Measurements from ENCODE around the gene SYNGR3. TPM values are rescaled to one million over a fixed set of nuclear protein-coding genes. Genes with fewer than 3 reads are reported as not detected.

Gene SYNGR3
- total RNA-seq, 1 experiment from 2014 or later = 11.9 TPM

GRCh38 chr16:2026461-2027023 is 36.8 kb downstream of the SYNGR3 start, which contains the start of gene NHERF2:
NHERF2 (plus strand) TSS chr16:2026902; CDS start chr16:2027006, 104 bp downstream.
- TF ChIP-seq CTCF (conservative IDR thresholded peaks at IDR 0.05) = no peak
- Mint-ChIP-seq H3K27me3 (ENCODE audit: low read depth) (peaks cover 47% of the 10 kb centered on the region), H3K27ac (no peak within 1 kb of the TSS; a peak in 1 of 7 replicates), H3K9me3 (peaks cover 0 to 5% of the 10 kb centered on the region in 2 experiments; a peak in 3 of 5 replicates), H3K36me3 (ENCODE audit: insufficient read depth in 1 of 3, low read depth in 3 of 3) (no peaks in the 10 kb centered on the region), H3K4me1 (peaks cover 12 to 14% of the 10 kb centered on the region in 2 experiments), H3K4me3 (peak within 1 kb of the TSS; percentile 71 to 84)
- no peak within 1 kb of the TSS for H2AFZ ChIP-seq (ENCODE audit: low read length)
- H3K56ac ChIP-seq (ENCODE audit: insufficient read length, low read depth, low read length) = no peak within 1 kb of the TSS
- H3K27me3 ChIP-seq (ENCODE audit: insufficient read depth, low read length) = peaks cover 7% of the 10 kb centered on the region; the same call in 1 of the 2 replicates
- H3K79me1 ChIP-seq (ENCODE audit: insufficient read depth, low read depth, low read length, poor library complexity, severe bottlenecking) = no peaks in the 10 kb centered on the region
- H3K14ac ChIP-seq (ENCODE audit: insufficient read depth, low read length) = no peak within 1 kb of the TSS
- H3K23ac ChIP-seq (ENCODE audit: insufficient read length, low read depth, low read length) = no peak within 1 kb of the TSS
- H3K9ac ChIP-seq (ENCODE audit: extremely low read depth, insufficient read length, low read length) = no peak within 1 kb of the TSS
- H4K8ac ChIP-seq (replicated peaks; ENCODE audit: insufficient read length, low read depth, low read length) = no peak within 1 kb of the TSS
- no peak within 1 kb of the TSS for H3K18ac ChIP-seq (ENCODE audit: insufficient read length, low read depth, low read length)
- no peak within 1 kb of the TSS for H2BK15ac ChIP-seq (ENCODE audit: low read depth, low read length)
- WGBS (ENCODE audit: extremely low coverage, insufficient read length, low lambda C conversion rate) = no CpG with 5 or more reads among the region's 59 CpGs
- no peaks in the 10 kb centered on the region for H4K20me1 ChIP-seq (ENCODE audit: control insufficient read depth, insufficient read depth, insufficient read length)
- H2BK20ac ChIP-seq (ENCODE audit: low read depth, low read length, poor library complexity, severe bottlenecking) = no peak within 1 kb of the TSS
- H4K5ac ChIP-seq (ENCODE audit: insufficient read length, low read depth, low read length) = no peak within 1 kb of the TSS
- H3K27ac ChIP-seq (ENCODE audit: insufficient read length, low read depth, low read length) = no peak within 1 kb of the TSS
- H3K4ac ChIP-seq (ENCODE audit: low read depth, low read length) = no peak within 1 kb of the TSS
- H3K23me2 ChIP-seq (ENCODE audit: insufficient read length, low read depth, low read length, poor library complexity, severe bottlenecking) = peaks cover 7% of the 10 kb centered on the region
- peak within 1 kb of the TSS; percentile 52 for H3K4me2 ChIP-seq (ENCODE audit: insufficient read depth, insufficient read length, low read length)
- no peak within 1 kb of the TSS for H2BK120ac ChIP-seq (ENCODE audit: low read depth, low read length, poor library complexity, severe bottlenecking)
- H3T11ph ChIP-seq (ENCODE audit: low read length) = no peak within 1 kb of the TSS
- no peak for DNase-seq
- H3K9me3 ChIP-seq (ENCODE audit: control insufficient read depth, low read depth, low read length) = no peaks in the 10 kb centered on the region
- H4K91ac ChIP-seq (ENCODE audit: insufficient read length, low read depth, low read length) = no peak within 1 kb of the TSS
- H2BK12ac ChIP-seq (ENCODE audit: insufficient read length, low read depth, low read length) = no peak within 1 kb of the TSS
- H2AK5ac ChIP-seq (ENCODE audit: insufficient read length, low read length) = no peak within 1 kb of the TSS
- H3K79me2 ChIP-seq (ENCODE audit: insufficient read depth, low read length) = no peaks in the 10 kb centered on the region
- no peaks in the 10 kb centered on the region; the same call in 1 of the 2 replicates for H3K4me1 ChIP-seq (ENCODE audit: insufficient read depth, low read length)
- no peak within 1 kb of the TSS for H2BK5ac ChIP-seq (ENCODE audit: insufficient read length, low read length)
